Activated T-cell treated with anti-CD3 and anti-CD28 coated beads, Interleukin-2, amount 50 U/mL, for 72 hours (primary cell): ENCODE data around the gene ZNF511. TPM values are rescaled to one million over a fixed set of nuclear protein-coding genes. Genes with fewer than 3 reads are reported as not detected.

Source experiments
- ATAC-seq, 2 donors: fragments of 150-1000 bp; cut with Tn5 transposase; replicated peaks in 1 of 2; 2 replicates each; pipeline ENCODE4 v1.10.0; 2021; ENCODE audit warnings: moderate library complexity in 2 of 2, mild to moderate bottlenecking in 1 of 2
- DNase-seq, 2 donors: peaks; one replicate each; pipeline ENCODE4 v3.0.0; 2021 to 2022; ENCODE audit warnings: mixed read lengths in 1 of 2
- H3K27ac Mint-ChIP-seq: one replicate; pipeline ENCODE4 v1.8.0; 2022; ENCODE audit warnings: mild to moderate bottlenecking, moderate library complexity, mixed read lengths
- H3K27me3 Mint-ChIP-seq: one replicate; pipeline ENCODE4 v1.8.0; 2022; ENCODE audit warnings: low read depth, mixed read lengths
- H3K36me3 Mint-ChIP-seq, 2 donors: one replicate each; pipeline ENCODE4 v1.8.0; 2022; ENCODE audit warnings: mixed read lengths in 2 of 2, mild to moderate bottlenecking in 1 of 2; ENCODE audit not compliant: insufficient read depth in 2 of 2
- H3K4me1 Mint-ChIP-seq: one replicate; pipeline ENCODE4 v1.8.0; 2022; ENCODE audit warnings: low read depth, mixed read lengths
- H3K4me3 Mint-ChIP-seq, 2 donors: one replicate each; pipeline ENCODE4 v1.8.0; 2022; ENCODE audit warnings: mild to moderate bottlenecking in 2 of 2, mixed read lengths in 2 of 2, moderate library complexity in 2 of 2
- H3K9me3 Mint-ChIP-seq, 2 donors: one replicate each; pipeline ENCODE4 v1.8.0; 2022; ENCODE audit warnings: mixed read lengths in 2 of 2
- total RNA-seq, 2 donors: library from RNA; stranded (reverse); gene quantifications; one replicate each; pipeline ENCODE4 v1.2.3, GENCODE V29; 2022

ZNF511 gene
- total RNA-seq, 2 donors from 2014 or later, result 46.1 to 49.8 TPM

DNA sequence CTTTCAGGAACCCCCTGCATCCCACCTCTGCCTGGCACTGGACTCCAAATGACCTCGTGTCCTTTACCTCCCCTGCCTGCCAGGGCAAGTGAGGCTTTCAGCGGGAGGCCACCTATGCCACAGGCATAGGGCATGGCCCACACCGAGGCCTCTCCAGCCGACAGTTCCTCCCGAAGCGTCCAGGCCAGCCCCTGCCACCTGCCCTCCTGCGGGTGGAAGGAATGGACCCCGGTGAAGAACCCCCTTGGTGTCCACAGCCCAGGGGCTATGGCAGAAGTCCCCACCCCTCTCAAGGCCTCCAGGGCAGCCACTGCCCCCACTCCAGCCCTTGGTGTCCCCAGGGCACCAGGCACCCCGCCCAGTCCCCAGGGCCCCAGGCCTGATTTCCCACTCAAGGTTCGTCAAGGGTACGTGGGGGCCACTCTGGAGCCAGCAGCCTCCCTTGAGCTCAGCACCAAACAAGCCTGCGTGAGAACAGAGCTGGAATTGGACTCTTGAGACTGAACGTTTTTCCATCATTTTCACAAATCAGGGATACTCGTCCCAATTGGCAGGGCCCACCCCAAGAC is 46.0 kb downstream of the ZNF511 start:
- no peak for ATAC-seq
- no peak overlapping the region for H3K4me3 Mint-ChIP-seq
- no peaks in the 10 kb centered on the region for H3K9me3 Mint-ChIP-seq
- no peak overlapping the region for H3K27ac Mint-ChIP-seq
- H3K4me1 Mint-ChIP-seq, result peaks cover 7% of the 10 kb centered on the region
- no peaks in the 10 kb centered on the region for H3K27me3 Mint-ChIP-seq
- H3K36me3 Mint-ChIP-seq, result no peaks in the 10 kb centered on the region
- DNase-seq, result no peak

DNA sequence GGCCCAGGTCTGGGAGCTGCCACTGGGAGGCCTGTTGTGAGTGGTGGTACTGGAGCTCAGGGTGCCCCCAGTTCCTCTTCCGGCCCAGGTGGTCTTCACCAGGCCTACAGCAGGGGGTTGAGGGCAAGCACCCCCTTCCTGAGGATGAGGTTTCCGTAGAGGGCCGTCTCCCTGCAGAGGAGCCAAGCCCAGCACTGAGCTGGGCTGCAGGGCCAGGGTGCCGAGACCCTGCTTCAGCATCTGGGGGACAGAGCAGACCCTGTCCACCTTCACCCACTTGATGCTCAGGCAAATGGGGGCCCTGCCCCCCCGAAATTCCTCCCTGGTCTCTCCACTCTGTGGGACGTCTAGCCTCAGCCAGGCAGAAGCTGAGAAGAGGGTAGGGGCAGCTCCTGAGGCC is 46.6 kb downstream of the ZNF511 start:
- ATAC-seq, result no peak
- Mint-ChIP-seq H3K4me3 (no peak overlapping the region), H3K36me3 (no peaks in the 10 kb centered on the region), H3K27me3 (no peaks in the 10 kb centered on the region), H3K27ac (no peak overlapping the region), H3K9me3 (no peaks in the 10 kb centered on the region), H3K4me1 (peaks cover 7% of the 10 kb centered on the region)
- no peak for DNase-seq

DNA sequence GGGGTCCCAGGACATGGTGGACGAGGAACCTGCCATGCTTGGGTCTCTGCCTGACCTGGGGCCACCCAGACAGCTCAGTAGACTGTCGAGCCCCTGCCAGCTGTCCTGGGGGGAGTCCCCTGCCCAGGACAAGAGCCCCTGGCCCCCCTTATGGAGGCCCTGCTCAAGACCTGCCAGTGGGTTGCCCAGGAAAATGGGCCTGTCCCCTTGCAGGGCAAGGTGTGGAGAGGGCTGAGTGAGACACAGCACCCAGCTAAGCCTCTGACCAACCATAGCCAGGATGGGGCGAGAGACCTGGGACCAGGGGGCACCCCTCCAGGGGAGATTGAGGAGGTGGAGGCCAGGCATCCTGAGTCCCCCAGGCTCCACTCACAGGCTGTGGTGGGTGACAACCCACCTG is 47.3 kb downstream of the ZNF511 start:
- peaks cover 7% of the 10 kb centered on the region for H3K4me1 Mint-ChIP-seq
- DNase-seq, result no peak
- no peaks in the 10 kb centered on the region for H3K9me3 Mint-ChIP-seq
- H3K27me3 Mint-ChIP-seq, result no peaks in the 10 kb centered on the region
- no peak overlapping the region for H3K27ac Mint-ChIP-seq
- no peak for ATAC-seq
- H3K36me3 Mint-ChIP-seq, result no peaks in the 10 kb centered on the region
- peak overlapping the region; percentile 69 to 71 for H3K4me3 Mint-ChIP-seq

DNA sequence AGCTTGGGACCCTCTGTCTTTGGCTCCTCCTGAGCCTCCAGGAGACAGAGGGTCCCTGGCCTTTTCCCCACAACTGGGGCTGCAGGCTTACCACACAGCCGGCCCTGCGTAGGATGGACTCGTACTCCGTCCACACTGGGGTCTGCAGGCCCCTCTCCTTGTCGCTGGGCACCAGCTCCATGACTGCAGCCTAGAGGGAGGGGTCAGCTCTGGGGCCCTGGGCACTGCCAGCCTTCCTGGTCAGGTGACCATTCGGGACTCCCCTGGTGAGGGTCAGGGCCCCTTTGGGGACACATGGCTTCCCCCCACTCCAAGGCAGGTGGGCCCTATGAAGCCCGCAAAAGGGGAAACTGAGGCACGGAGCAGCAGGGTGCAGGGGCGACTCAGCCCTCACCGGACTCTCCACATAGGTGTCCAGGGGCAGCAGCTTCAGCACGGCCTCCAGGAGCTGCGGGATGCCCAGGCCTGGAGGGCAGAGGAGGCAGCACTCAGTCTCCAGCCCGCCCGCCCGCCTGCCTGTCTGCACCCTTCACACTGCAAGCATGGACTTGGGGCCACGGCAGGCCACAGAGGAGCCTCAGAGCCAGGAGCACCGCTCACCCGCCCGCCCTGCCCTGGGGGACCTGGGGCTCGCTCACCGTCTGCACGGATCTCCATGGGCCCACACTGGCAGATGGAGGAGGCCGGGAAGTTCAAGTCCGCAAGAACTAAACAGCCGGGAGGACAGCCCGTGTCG is 48.0 kb downstream of the ZNF511 start:
- peaks cover 9% of the 10 kb centered on the region for H3K4me1 Mint-ChIP-seq
- no peaks in the 10 kb centered on the region for H3K9me3 Mint-ChIP-seq
- no peak overlapping the region for H3K27ac Mint-ChIP-seq
- H3K4me3 Mint-ChIP-seq, result peak overlapping the region; percentile 79 to 83
- H3K36me3 Mint-ChIP-seq, result no peaks in the 10 kb centered on the region
- ATAC-seq (no peak), DNase-seq (no peak)
- no peaks in the 10 kb centered on the region for H3K27me3 Mint-ChIP-seq

DNA sequence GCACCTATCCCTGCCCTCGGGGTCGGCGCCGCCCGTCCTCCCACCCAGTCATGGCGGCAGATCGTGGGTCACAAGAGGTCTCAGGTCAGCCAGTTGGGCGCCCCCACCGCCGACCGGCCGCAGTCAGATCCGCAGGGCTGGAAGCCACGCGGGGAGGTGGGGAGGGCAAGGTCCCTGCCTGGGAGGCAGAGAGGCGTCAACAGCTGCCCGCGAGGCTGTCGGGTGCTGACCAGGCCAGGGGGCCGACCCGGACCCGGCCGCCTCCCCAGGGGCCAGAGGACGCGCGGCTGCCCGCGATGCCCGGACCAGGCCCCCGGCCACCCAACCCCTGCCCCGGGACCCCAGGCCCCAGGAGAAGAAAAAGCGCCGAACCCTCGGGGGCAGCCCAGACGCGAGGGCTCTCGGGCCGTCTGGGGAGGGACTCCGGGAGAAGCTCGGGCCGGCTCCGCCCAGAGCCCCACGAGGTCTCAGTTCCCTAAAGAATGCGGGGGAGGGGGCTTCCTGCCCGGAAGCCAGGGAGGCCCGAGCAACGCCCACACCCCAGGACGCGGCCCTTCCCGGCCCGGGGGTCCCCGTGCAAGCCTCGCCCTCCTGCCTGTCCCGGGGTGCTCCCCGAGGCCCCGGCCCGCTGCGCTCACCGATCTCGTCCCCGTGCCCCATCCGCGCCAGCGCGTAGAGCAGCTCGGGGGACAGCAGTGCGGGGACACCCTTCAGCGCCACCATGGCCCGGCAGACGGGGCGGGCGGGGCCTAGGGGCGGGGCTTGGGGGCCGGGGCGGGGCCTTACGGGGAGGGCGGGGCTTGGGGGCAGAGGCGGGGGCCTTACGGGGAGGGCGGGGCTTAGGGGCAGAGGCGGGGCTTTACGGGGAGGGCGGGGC is 48.8 kb downstream of the ZNF511 start, which contains the start of gene FUOM:
Gene FUOM, minus strand, starts transcription at position 735 of the 877 bp plus-strand sequence. Its CDS starts 12 bp downstream, at position 723.
- H3K36me3 Mint-ChIP-seq, result peaks cover 0 to 3% of the 10 kb centered on the region in 2 donors
- H3K27ac Mint-ChIP-seq, result no peak within 1 kb of the TSS
- no peaks in the 10 kb centered on the region for H3K9me3 Mint-ChIP-seq
- no peaks in the 10 kb centered on the region for H3K27me3 Mint-ChIP-seq
- H3K4me1 Mint-ChIP-seq, result peaks cover 14% of the 10 kb centered on the region
- ATAC-seq (peak; percentile 92), DNase-seq (peak; percentile 79 to 80)
- peak within 1 kb of the TSS; percentile 79 to 83 for H3K4me3 Mint-ChIP-seq

GRCh38 chr10:133358162-133358924 is 49.6 kb downstream of the ZNF511 start:
- no peaks in the 10 kb centered on the region for H3K9me3 Mint-ChIP-seq
- peaks cover 14% of the 10 kb centered on the region for H3K4me1 Mint-ChIP-seq
- peak; percentile 30 to 39 for ATAC-seq
- H3K36me3 Mint-ChIP-seq, result peaks cover 0 to 3% of the 10 kb centered on the region in 2 donors
- no peaks in the 10 kb centered on the region for H3K27me3 Mint-ChIP-seq
- DNase-seq, result no peak
- H3K4me3 Mint-ChIP-seq, result no peak overlapping the region
- H3K27ac Mint-ChIP-seq, result no peak overlapping the region

- ATAC-seq, result no peak
- peaks cover 14% of the 10 kb centered on the region for H3K4me1 Mint-ChIP-seq
- H3K4me3 Mint-ChIP-seq, result no peak overlapping the region
- H3K36me3 Mint-ChIP-seq, result peaks cover 0 to 3% of the 10 kb centered on the region in 2 donors
- H3K27ac Mint-ChIP-seq, result no peak overlapping the region
- H3K9me3 Mint-ChIP-seq, result no peaks in the 10 kb centered on the region
- no peak for DNase-seq
- no peaks in the 10 kb centered on the region for H3K27me3 Mint-ChIP-seq
These were observed 50.2 kb downstream of the ZNF511 start for GRCh38 chr10:133358925-133359310.

GRCh38 chr10:133359554-133359971 is 50.8 kb downstream of the ZNF511 start:
- no peak overlapping the region for H3K4me3 Mint-ChIP-seq
- H3K27me3 Mint-ChIP-seq, result no peaks in the 10 kb centered on the region
- no peak for DNase-seq
- H3K4me1 Mint-ChIP-seq, result peaks cover 14% of the 10 kb centered on the region
- no peak overlapping the region for H3K27ac Mint-ChIP-seq
- ATAC-seq, result no peak
- H3K36me3 Mint-ChIP-seq, result peaks cover 0 to 3% of the 10 kb centered on the region in 2 donors
- no peaks in the 10 kb centered on the region for H3K9me3 Mint-ChIP-seq

- no peak overlapping the region for H3K4me3 Mint-ChIP-seq
- H3K9me3 Mint-ChIP-seq, result no peaks in the 10 kb centered on the region
- peaks cover 0 to 3% of the 10 kb centered on the region in 2 donors for H3K36me3 Mint-ChIP-seq
- no peak overlapping the region for H3K27ac Mint-ChIP-seq
- no peaks in the 10 kb centered on the region for H3K27me3 Mint-ChIP-seq
- ATAC-seq (no peak), DNase-seq (no peak)
- H3K4me1 Mint-ChIP-seq, result peaks cover 14% of the 10 kb centered on the region
These were observed 51.4 kb downstream of the ZNF511 start for GRCh38 chr10:133359972-133360610.

- DNase-seq (no peak), ATAC-seq (no peak)
- peak overlapping the region; percentile 43 for H3K27ac Mint-ChIP-seq
- no peaks in the 10 kb centered on the region for H3K27me3 Mint-ChIP-seq
- H3K4me1 Mint-ChIP-seq, result peaks cover 10% of the 10 kb centered on the region
- H3K36me3 Mint-ChIP-seq, result peaks cover 0 to 3% of the 10 kb centered on the region in 2 donors
- H3K9me3 Mint-ChIP-seq, result no peaks in the 10 kb centered on the region
- H3K4me3 Mint-ChIP-seq, result no peak overlapping the region
These were observed 52.5 kb downstream of the ZNF511 start for GRCh38 chr10:133361227-133361626.

GRCh38 chr10:133361773-133362441 is 53.2 kb downstream of the ZNF511 start:
- peaks cover 0 to 3% of the 10 kb centered on the region in 2 donors for H3K36me3 Mint-ChIP-seq
- ATAC-seq (no peak), DNase-seq (no peak)
- no peak overlapping the region for H3K4me3 Mint-ChIP-seq
- no peaks in the 10 kb centered on the region for H3K27me3 Mint-ChIP-seq
- no peak overlapping the region for H3K27ac Mint-ChIP-seq
- peaks cover 7% of the 10 kb centered on the region for H3K4me1 Mint-ChIP-seq
- no peaks in the 10 kb centered on the region for H3K9me3 Mint-ChIP-seq
